K562 (cell line): ENCODE data around the gene MTHFR. TPM values are rescaled to one million over a fixed set of nuclear protein-coding genes. Genes with fewer than 3 reads are reported as not detected.

Experiments used
- ATAC-seq: fragments of 200-7000 bp; cut with Tn5 transposase; 3 replicates; pipeline ENCODE4 v1.9.1; 2020; ENCODE audit warnings: moderate library complexity
- BruUV-seq: library from RNA; stranded (reverse); fragments of 400-500 nt; replicated peaks from 2 replicates; lab custom pipeline; 2021; lab: Mats Ljungman, UMichigan
- CTCF ChIA-PET: fragments of 300-600 bp; formaldehyde crosslinking; extraction: SDS; loops from one replicate; lab custom pipeline; 2021; ENCODE audit warnings: low intra/inter-chr PET ratio; lab: Yijun Ruan, JAX
- POLR2A ChIA-PET: fragments of 300-600, 350-650 bp; sonication (Branson Sonifier 250); formaldehyde crosslinking; extraction: SDS; loops from one replicate; lab custom pipeline; 2021; ENCODE audit warnings: antibody characterized with exemption, inconsistent platforms; lab: Yijun Ruan, JAX
- DNase-seq, 4 experiments: peaks; one replicate each; pipeline versions ENCODE4 v3.0.0 to v3.0.0-alpha.2; 2011 to 2018; ENCODE audit warnings: low spot score in 3 of 4, mixed read lengths in 3 of 4; ENCODE audit errors: extremely low read depth in 1 of 4
- FAIRE-seq: peaks from 2 replicates; lab custom pipeline; 2011; peaks lifted over from hg19 to GRCh38; lab: Jason Lieb, UNC
- H2AFZ ChIP-seq: 2 replicates; pipeline ENCODE4 v1.6.0; 2011; ENCODE audit warnings: low read depth, low read length, control low read depth, inconsistent platforms
- H3K27ac ChIP-seq: fragments of 200-600 bp; 3 replicates; pipeline ENCODE4 v1.8.0; 2011; ENCODE audit warnings: low read depth, mild to moderate bottlenecking, control low read depth, inconsistent platforms, low read length, moderate library complexity, mixed read lengths; ENCODE audit errors: extremely low read depth
- H3K27me3 ChIP-seq, 2 experiments: fragments of 300-600 bp in 1 of 2; 2 replicates in 1 of 2; 3 replicates in 1 of 2; pipeline versions ENCODE4 v1.6.0 to v1.8.0; 2011; ENCODE audit warnings: inconsistent platforms in 2 of 2, low read length in 2 of 2, mild to moderate bottlenecking in 1 of 2, mixed read lengths in 1 of 2, moderate library complexity in 1 of 2; ENCODE audit not compliant: control insufficient read depth in 2 of 2, insufficient read depth in 2 of 2
- H3K36me3 ChIP-seq: fragments of 300-600 bp; 3 replicates; pipeline ENCODE4 v1.8.0; 2011; ENCODE audit warnings: mild to moderate bottlenecking, low read length, inconsistent platforms; ENCODE audit not compliant: control insufficient read depth, insufficient read depth
- H3K4me1 ChIP-seq, 2 experiments: fragments of 200-600 bp in 1 of 2; replicated peaks in 1 of 2; 2 replicates in 1 of 2; 3 replicates in 1 of 2; pipeline versions ENCODE4 v1.5.1 to v1.8.0; 2011; ENCODE audit warnings: inconsistent platforms in 2 of 2, low read length in 2 of 2, mild to moderate bottlenecking in 1 of 2, mixed read lengths in 1 of 2, moderate library complexity in 1 of 2; ENCODE audit not compliant: control insufficient read depth in 2 of 2, insufficient read depth in 2 of 2
- H3K4me2 ChIP-seq: 2 replicates; pipeline ENCODE4 v1.6.1; 2011; ENCODE audit warnings: low read length, control low read depth, inconsistent platforms, mixed read lengths; ENCODE audit not compliant: insufficient read depth
- H3K4me3 ChIP-seq: fragments of 200-600 bp; sonication (generic), shearing (Covaris generic); 2 replicates; pipeline ENCODE4 v1.5.1; 2016; ENCODE audit warnings: control low read depth, inconsistent platforms
- H3K79me2 ChIP-seq: fragments of 200-600 bp; 3 replicates; pipeline ENCODE4 v1.8.0; 2011; ENCODE audit warnings: low read length, inconsistent platforms; ENCODE audit not compliant: control insufficient read depth, insufficient read depth
- H3K9ac ChIP-seq, 2 experiments: 2 replicates each; pipeline versions ENCODE4 v1.6.0 to v1.6.1; 2011; ENCODE audit warnings: low read depth in 2 of 2, low read length in 2 of 2, control low read depth in 1 of 2, inconsistent platforms in 1 of 2, mild to moderate bottlenecking in 1 of 2, mixed read lengths in 1 of 2; ENCODE audit not compliant: insufficient read depth in 1 of 2
- H3K9me1 ChIP-seq: one replicate; pipeline ENCODE4 v1.6.0; 2011; ENCODE audit warnings: inconsistent platforms, mild to moderate bottlenecking, low read length, moderate library complexity; ENCODE audit not compliant: control insufficient read depth, insufficient read depth
- H3K9me3 ChIP-seq: replicated peaks from 2 replicates; pipeline ENCODE4 v1.5.1; 2011; ENCODE audit warnings: low read depth, low read length, inconsistent platforms; ENCODE audit not compliant: control insufficient read depth, insufficient read depth
- H4K20me1 ChIP-seq: replicated peaks from 2 replicates; pipeline ENCODE4 v1.6.1; 2011; ENCODE audit warnings: low read length, inconsistent platforms, mixed read lengths; ENCODE audit not compliant: control insufficient read depth, insufficient read depth
- DACH1 ChIP-seq: fragments of 450-650 bp; IDR thresholded peaks from 2 replicates; pipeline ENCODE4 v1.6.1; 2018; ENCODE audit not compliant: partially characterized antibody
- FOXP4 ChIP-seq: sonication (generic); formaldehyde crosslinking; IDR thresholded peaks from 2 replicates; pipeline ENCODE4 v1.8.0; 2022; ENCODE audit warnings: mild to moderate bottlenecking, missing genetic modification reagents, borderline replicate concordance
- MTA2 ChIP-seq: fragments of 450-650 bp; IDR thresholded peaks from 2 replicates; pipeline ENCODE4 v1.6.1; 2016; ENCODE audit warnings: low read depth
- NCOA6 ChIP-seq: fragments of 450-650 bp; IDR thresholded peaks from 2 replicates; pipeline ENCODE4 v1.6.1; 2017; ENCODE audit warnings: mild to moderate bottlenecking
- TCF15 ChIP-seq: fragments of 250-450 bp; sonication (Bioruptor Pico); IDR thresholded peaks from 2 replicates; pipeline ENCODE4 v1.8.0; 2022; ENCODE audit warnings: moderate library complexity, mild to moderate bottlenecking, inconsistent platforms
- THRAP3 ChIP-seq: fragments of 450-650 bp; IDR thresholded peaks from 2 replicates; pipeline ENCODE4 v1.6.1; 2016; ENCODE audit warnings: mild to moderate bottlenecking, inconsistent platforms, borderline replicate concordance
- WGBS: fragments of 100-300 bp; shearing (Covaris generic); methylation state at CpG from one replicate; pipeline ENCODE4 v1.1.6; 2016; ENCODE audit warnings: low coverage, mixed read lengths; ENCODE audit not compliant: insufficient coverage; ENCODE audit errors: missing lambda C conversion rate; 5-methylcytosine and 5-hydroxymethylcytosine counted together
- in situ Hi-C: fragments of 300-500 bp; cut with MboI; formaldehyde crosslinking; loops from 4 replicates; pipeline ENCODE4 v1.15.0; 2018; ENCODE audit warnings: inconsistent platforms, mixed read lengths
- intact Hi-C: fragments of 100-400 bp; cut with micrococcal nuclease; formaldehyde crosslinking; loops from 2 replicates; pipeline ENCODE4 v1.14.2; 2022
- polyA plus RNA-seq, 8 experiments: library from polyadenylated mRNA; depleted of rRNA in 4 of 8; stranded (reverse) in 5 of 8; unstranded in 3 of 8; fragments of >200 nt; fragmentation: Nextera tagmentation in 2 of 8; fragmentation: Illumina TruSeq in 1 of 8; extraction: Ambion mirVana in 2 of 8; extraction: Trizol in 1 of 8; gene quantifications; 2 replicates each; pipeline versions ENCODE4 v1.2.1 to v1.2.3, GENCODE V29; 2011 to 2014; ENCODE audit warnings: inconsistent platforms in 1 of 8, missing spikeins in 1 of 8
- total RNA-seq, 7 experiments: library from RNA; depleted of rRNA in 6 of 7; stranded (reverse); fragments of >200 nt in 6 of 7; fragmentation: Illumina TruSeq in 2 of 7; extraction: Trizol in 2 of 7; gene quantifications; 2 replicates each; pipeline versions ENCODE4 v1.2.1 to v1.2.3, GENCODE V29; 2011 to 2021; ENCODE audit warnings: low replicate concordance in 1 of 7
- TF ChIP-seq, protein P1 (sequence below): IDR thresholded peaks from 3 replicates; pipeline ENCODE4 v1.6.1; 2011; ENCODE audit warnings: borderline replicate concordance, mild to moderate bottlenecking, moderate library complexity; ENCODE audit not compliant: insufficient read length; ENCODE audit errors: extremely low read depth

MTHFR gene
- total and polyA plus RNA-seq, 9 of the 15 experiments (the other 6 are each of a cell fraction or from before 2014, with no cell fraction given): 5.0 to 104 (median 62.6) TPM

DNA sequence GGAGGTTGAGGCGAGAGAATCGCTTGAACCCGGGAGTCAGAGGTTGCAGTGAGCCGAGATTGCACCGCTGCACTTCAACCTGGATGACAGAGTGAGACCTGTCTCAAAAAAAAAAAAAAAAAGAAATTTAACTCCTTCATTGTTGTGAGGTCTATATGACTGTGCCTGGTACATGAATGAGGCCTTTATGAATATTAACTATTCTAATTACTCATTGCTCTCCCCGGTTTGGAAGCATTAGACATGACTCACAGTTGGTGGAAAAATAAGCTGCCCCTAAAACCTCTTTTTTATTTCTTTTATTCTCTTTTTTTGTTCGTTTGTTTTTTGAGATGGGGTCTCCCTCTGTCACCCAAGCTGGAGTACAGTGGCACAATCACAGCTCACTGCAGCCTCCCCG is 49.7 kb upstream of the MTHFR start:
- intact Hi-C loops: no loop called here
- no peak overlapping the region for H3K4me3 ChIP-seq
- BruUV-seq: no TSS peak

More for the DNA sequence above, 49.7 kb upstream of the MTHFR start:
- Histone ChIP-seq H3K36me3 (no peaks in the 10 kb centered on the region), H2AFZ (no peak overlapping the region), H3K4me2 (no peak overlapping the region), H3K27me3 (peaks cover 29 to 48% of the 10 kb centered on the region in 2 experiments; a peak in 4 of 5 replicates), H4K20me1 (peaks cover 16% of the 10 kb centered on the region), H3K27ac (no peak overlapping the region), H3K4me1 (peaks cover 6 to 18% of the 10 kb centered on the region in 2 experiments; a peak in 4 of 5 replicates), H3K9me3 (no peaks in the 10 kb centered on the region), H3K9ac (no peak overlapping the region), H3K9me1 (no peaks in the 10 kb centered on the region), H3K79me2 (no peaks in the 10 kb centered on the region)
- in situ Hi-C loops: no loop called here
- WGBS: 3% methylated on average over 8 of the region's 8 CpGs
- TF ChIP-seq THRAP3: no peak
- no peak for TF ChIP-seq MTA2
- TF ChIP-seq FOXP4: no peak
- no peak for TF ChIP-seq TCF15 (CRISPR knock-in tag)
- no peak for TF ChIP-seq DACH1
- TF ChIP-seq NCOA6: no peak
- TF ChIP-seq, protein P1, sequence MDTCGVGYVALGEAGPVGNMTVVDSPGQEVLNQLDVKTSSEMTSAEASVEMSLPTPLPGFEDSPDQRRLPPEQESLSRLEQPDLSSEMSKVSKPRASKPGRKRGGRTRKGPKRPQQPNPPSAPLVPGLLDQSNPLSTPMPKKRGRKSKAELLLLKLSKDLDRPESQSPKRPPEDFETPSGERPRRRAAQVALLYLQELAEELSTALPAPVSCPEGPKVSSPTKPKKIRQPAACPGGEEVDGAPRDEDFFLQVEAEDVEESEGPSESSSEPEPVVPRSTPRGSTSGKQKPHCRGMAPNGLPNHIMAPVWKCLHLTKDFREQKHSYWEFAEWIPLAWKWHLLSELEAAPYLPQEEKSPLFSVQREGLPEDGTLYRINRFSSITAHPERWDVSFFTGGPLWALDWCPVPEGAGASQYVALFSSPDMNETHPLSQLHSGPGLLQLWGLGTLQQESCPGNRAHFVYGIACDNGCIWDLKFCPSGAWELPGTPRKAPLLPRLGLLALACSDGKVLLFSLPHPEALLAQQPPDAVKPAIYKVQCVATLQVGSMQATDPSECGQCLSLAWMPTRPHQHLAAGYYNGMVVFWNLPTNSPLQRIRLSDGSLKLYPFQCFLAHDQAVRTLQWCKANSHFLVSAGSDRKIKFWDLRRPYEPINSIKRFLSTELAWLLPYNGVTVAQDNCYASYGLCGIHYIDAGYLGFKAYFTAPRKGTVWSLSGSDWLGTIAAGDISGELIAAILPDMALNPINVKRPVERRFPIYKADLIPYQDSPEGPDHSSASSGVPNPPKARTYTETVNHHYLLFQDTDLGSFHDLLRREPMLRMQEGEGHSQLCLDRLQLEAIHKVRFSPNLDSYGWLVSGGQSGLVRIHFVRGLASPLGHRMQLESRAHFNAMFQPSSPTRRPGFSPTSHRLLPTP: no peak
- FAIRE-seq: no peak
- ATAC-seq: no peak
- DNase-seq: no peak
- CTCF ChIA-PET: no interaction called here
- POLR2A ChIA-PET: interaction anchor here (1.0 to 8.8 kb wide), 3 partner anchors 31 to 53 kb away, joined by 3 to 96 read pairs (median 4); no protein-coding TSS in a partner anchor
